Measurements from ENCODE around the gene PPWD1.
A peak's percentile ranks its signal among the peaks of the same experiment; 100 is the strongest.
"Not testable (repeated sequence)": the region's sequence is repeated elsewhere in the genome, so short reads cannot be mapped to it uniquely, and the experiment has no call there.

PPWD1 gene

DNA sequence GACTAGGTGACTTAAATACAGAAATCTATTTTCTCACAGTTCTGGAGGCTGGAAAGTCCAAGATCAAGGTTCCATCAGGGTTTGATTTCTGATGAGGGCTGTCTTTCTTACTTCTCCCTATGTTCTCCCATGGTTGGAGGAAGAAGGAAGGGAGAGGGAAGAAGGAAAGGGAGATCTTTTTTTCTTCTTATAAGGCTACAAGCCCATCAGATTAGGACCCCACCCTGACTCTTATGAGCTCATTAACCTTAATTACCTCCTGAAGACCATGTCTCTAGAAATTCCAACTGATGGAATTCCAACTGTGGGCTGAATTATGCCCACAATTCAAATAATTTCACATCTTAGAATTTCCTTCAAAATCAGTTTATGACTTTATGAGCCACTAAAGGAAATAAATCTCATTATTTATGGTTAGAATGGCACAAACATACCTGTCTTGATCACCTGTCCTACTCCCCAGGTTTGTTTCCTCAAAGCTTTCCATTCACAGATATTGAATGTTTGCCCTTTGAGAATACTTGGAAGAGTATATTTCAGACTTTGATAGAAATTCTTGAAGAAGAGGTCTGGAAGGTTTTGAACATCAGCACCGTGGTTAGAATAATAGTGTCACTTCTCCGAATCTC, 7.6 kb downstream of the PPWD1 start:
- no peaks in the 10 kb centered on the region for H3K27me3 ChIP-seq (ENCODE audit: low read depth)
- DNase-seq (ENCODE audit: low spot score in 2 of 2) = no peak
- no peak overlapping the region for H3K4me3 ChIP-seq
- peaks cover 26% of the 10 kb centered on the region for H3K36me3 ChIP-seq (replicated peaks)
- no peaks in the 10 kb centered on the region for H3K9me3 ChIP-seq
- in situ Hi-C loops (cut with MboI; ENCODE audit: low sequenced_read_pairs) = no loop called here
- no peaks in the 10 kb centered on the region for H3K4me1 ChIP-seq

DNA sequence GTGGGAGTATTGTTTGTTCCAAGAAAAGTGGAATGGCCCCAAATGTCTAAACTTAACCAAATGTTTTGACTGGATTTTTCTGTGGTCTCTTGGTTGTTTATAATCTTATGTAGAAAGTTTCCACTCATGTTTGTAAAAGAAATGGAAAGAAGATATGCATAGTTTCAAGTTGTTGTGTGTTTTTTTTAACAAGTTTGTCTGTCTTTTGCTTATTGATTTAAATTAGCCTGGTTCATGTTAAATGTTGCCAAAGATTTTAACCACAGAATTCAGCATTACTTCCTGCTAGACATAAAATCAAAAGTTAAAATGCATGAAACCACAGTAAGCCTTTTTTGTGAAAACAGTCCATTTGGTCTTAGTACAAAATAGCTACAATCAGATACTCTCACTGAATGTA, 14.0 kb downstream of the PPWD1 start:
- Histone ChIP-seq H3K27me3 (ENCODE audit: low read depth) (no peaks in the 10 kb centered on the region), H3K36me3 (replicated peaks) (peaks cover 32% of the 10 kb centered on the region), H3K9me3 (no peaks in the 10 kb centered on the region), H3K4me1 (no peaks in the 10 kb centered on the region), H3K4me3 (no peak overlapping the region)
- no peak for DNase-seq (ENCODE audit: low spot score in 2 of 2)
- in situ Hi-C loops (cut with MboI; ENCODE audit: low sequenced_read_pairs) = no loop called here

GRCh38 chr5:65588694-65589093, 25.6 kb downstream of the PPWD1 start:
- no peak overlapping the region for H3K4me3 ChIP-seq
- in situ Hi-C loops (cut with MboI; ENCODE audit: low sequenced_read_pairs) = no loop called here
- no peaks in the 10 kb centered on the region for H3K9me3 ChIP-seq
- H3K36me3 ChIP-seq (replicated peaks) = peaks cover 52% of the 10 kb centered on the region
- no peaks in the 10 kb centered on the region for H3K27me3 ChIP-seq (ENCODE audit: low read depth)
- no peak for DNase-seq (ENCODE audit: low spot score in 2 of 2)
- no peaks in the 10 kb centered on the region for H3K4me1 ChIP-seq

- H3K27me3 ChIP-seq (ENCODE audit: low read depth); DNase-seq (ENCODE audit: low spot score in 2 of 2); H3K9me3 ChIP-seq; H3K4me3 ChIP-seq; in situ Hi-C loops (cut with MboI; ENCODE audit: low sequenced_read_pairs); H3K4me1 ChIP-seq; H3K36me3 ChIP-seq (replicated peaks): not testable (repeated sequence)
These were observed 38.7 kb downstream of the PPWD1 start for GRCh38 chr5:65601761-65602160.

GRCh38 chr5:65611524-65611923, 48.4 kb downstream of the PPWD1 start:
- Histone ChIP-seq H3K9me3 (no peaks in the 10 kb centered on the region), H3K4me3 (no peak overlapping the region), H3K27me3 (ENCODE audit: low read depth) (no peaks in the 10 kb centered on the region), H3K4me1 (no peaks in the 10 kb centered on the region), H3K36me3 (replicated peaks) (peaks cover 22% of the 10 kb centered on the region)
- DNase-seq (ENCODE audit: low spot score in 2 of 2) = no peak
- in situ Hi-C loops (cut with MboI; ENCODE audit: low sequenced_read_pairs) = no loop called here

DNA sequence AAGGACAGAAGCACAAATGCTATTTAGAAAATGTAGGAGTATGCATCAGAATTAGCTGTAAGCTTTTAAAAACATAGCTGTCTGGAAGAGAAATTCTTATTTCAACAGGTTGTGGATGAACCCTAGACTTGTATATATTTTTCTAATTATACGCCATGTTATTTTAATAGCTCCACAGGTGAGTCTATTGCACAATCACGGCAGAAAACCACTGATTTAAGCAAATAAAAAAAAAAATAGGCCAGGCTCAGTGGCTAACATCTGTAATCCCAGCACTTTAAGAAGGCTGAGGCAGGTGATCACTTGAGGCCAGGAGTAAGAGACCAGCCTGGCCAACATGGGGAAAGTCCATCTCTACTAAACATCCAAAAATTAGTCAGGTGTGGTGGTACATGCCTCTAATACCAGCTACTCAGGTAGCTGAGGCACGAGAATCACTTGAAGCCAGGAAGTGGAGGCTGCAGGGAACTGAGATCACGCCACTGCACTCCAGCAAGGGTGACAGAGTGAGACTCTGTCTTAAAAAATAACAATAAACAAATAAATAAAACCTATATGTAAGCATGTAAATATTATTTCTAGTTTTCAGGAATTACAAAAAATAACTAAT, 49.3 kb downstream of the PPWD1 start:
- no peak overlapping the region for H3K4me3 ChIP-seq
- H3K4me1 ChIP-seq = no peaks in the 10 kb centered on the region
- H3K27me3 ChIP-seq (ENCODE audit: low read depth) = no peaks in the 10 kb centered on the region
- H3K9me3 ChIP-seq = no peaks in the 10 kb centered on the region
- peaks cover 17% of the 10 kb centered on the region for H3K36me3 ChIP-seq (replicated peaks)
- DNase-seq (ENCODE audit: low spot score in 2 of 2) = no peak
- in situ Hi-C loops (cut with MboI; ENCODE audit: low sequenced_read_pairs) = no loop called here

GRCh38 chr5:65620021-65620420, 56.9 kb downstream of the PPWD1 start:
- Histone ChIP-seq H3K36me3 (replicated peaks) (no peaks in the 10 kb centered on the region; the same call in 1 of the 2 replicates), H3K27me3 (ENCODE audit: low read depth) (no peaks in the 10 kb centered on the region), H3K9me3 (no peaks in the 10 kb centered on the region), H3K4me1 (peaks cover 7% of the 10 kb centered on the region; the same call in 1 of the 2 replicates), H3K4me3 (no peak overlapping the region)
- no peak for DNase-seq (ENCODE audit: low spot score in 2 of 2)
- in situ Hi-C loops (cut with MboI; ENCODE audit: low sequenced_read_pairs) = no loop called here

GRCh38 chr5:65621961-65622360, 58.9 kb downstream of the PPWD1 start:
- not testable (repeated sequence) for H3K4me3 ChIP-seq
- H3K4me1 ChIP-seq = peaks cover 15% of the 10 kb centered on the region

DNA sequence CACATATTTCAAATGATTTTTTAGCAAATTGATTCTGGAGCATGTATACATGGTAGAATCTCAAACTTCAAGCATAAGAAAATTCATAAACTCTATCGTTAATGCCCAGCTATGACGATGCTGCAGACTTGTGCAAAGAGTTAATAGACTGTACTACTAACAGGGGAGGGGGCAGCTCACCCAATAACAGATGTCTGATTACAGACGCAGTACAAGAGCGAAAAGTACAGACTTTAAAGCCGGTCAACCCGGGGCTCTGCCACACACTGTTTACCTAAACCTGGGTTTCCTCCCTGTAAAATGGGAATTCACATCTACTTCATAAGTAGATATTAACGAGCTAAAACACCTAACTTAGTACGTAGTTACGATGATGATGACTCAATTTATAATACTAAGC, 60.4 kb downstream of the PPWD1 start:
- peaks cover 15% of the 10 kb centered on the region for H3K4me1 ChIP-seq
- DNase-seq (ENCODE audit: low spot score in 2 of 2) = no peak
- peak overlapping the region; percentile 70 for H3K4me3 ChIP-seq
- in situ Hi-C loops (cut with MboI; ENCODE audit: low sequenced_read_pairs) = no loop called here
- no peaks in the 10 kb centered on the region for H3K36me3 ChIP-seq (replicated peaks)
- H3K27me3 ChIP-seq (ENCODE audit: low read depth) = no peaks in the 10 kb centered on the region
- no peaks in the 10 kb centered on the region for H3K9me3 ChIP-seq

More at GRCh38 chr5:65621961-65622360, 58.9 kb downstream of the PPWD1 start:
- H3K9me3 ChIP-seq; in situ Hi-C loops (cut with MboI; ENCODE audit: low sequenced_read_pairs); H3K36me3 ChIP-seq (replicated peaks); H3K27me3 ChIP-seq (ENCODE audit: low read depth); DNase-seq (ENCODE audit: low spot score in 2 of 2): not testable (repeated sequence)

- no peaks in the 10 kb centered on the region for H3K27me3 ChIP-seq (ENCODE audit: low read depth)
- DNase-seq (ENCODE audit: low spot score in 2 of 2) = peak; percentile 90 to 91
- peak within 1 kb of the TSS; percentile 70 for H3K4me3 ChIP-seq
- peaks cover 15% of the 10 kb centered on the region for H3K4me1 ChIP-seq
- no peaks in the 10 kb centered on the region for H3K36me3 ChIP-seq (replicated peaks)
- in situ Hi-C loops (cut with MboI; ENCODE audit: low sequenced_read_pairs) = no loop called here
- no peaks in the 10 kb centered on the region for H3K9me3 ChIP-seq
These were observed 61.0 kb downstream of the PPWD1 start, which contains the start of gene TRIM23 for GRCh38 chr5:65624025-65624570. Gene TRIM23 (minus strand): TSS chr5:65624333. CDS start chr5:65624274, 59 bp downstream.

DNA sequence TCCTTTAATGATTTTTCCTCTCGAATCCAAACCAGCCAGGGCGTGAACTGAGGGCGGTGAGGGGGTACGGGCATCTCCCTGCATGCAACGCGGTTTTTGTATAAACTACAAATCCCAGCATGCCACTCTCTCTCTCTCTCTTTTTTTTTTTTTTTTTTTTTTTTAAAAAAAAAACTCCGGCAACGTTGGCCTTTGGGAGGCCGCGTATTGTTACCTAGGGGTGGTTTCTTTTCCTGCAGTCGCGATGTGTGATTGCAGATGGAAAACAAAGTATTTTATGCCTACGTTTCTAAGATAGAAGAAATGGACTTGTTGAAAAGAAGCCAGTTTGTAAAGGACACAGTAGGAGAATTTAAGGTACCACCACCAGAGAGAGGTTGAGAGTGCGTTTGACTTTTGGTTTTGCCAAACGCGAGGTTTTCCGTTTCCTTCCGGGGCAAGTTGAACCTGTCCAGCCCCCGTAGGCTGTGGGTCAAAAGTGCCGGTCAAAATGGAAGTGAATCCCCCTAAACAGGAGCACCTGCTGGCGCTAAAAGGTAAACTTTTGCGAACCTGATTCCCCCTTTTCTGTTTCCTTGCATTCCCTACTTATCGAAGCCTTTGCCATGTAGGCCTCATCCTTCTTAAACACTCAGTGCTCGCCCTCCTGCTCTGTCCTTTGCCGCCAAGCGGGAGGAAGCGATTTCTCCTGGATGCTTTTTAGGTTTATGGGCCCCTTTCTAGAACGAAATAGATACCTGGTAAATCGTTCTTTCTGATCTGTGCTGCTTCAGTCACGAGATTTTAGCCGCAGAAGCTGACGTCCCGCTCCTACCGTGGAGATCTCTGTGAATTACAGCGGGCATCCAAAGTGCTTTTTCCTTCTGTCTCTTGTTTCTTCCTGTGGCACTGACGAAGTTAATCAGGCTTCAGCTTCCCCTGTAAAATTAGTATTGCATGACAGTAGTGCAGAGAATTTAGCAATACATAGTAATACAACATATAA, 61.8 kb downstream of the PPWD1 start, which contains the start of the genes SHLD3 and TRAPPC13:
TSS of gene SHLD3 (plus strand) at position 457 of the 985 bp plus-strand sequence. CDS start 4,561 bp downstream, outside the sequence.
TSS of gene TRAPPC13 (plus strand) at position 457 of the 985 bp plus-strand sequence. CDS start at position 491, 34 bp downstream.
- Histone ChIP-seq H3K4me3 (peak within 1 kb of the TSS; percentile 70), H3K9me3 (no peaks in the 10 kb centered on the region), H3K36me3 (replicated peaks) (0 out of 2 replicates have a peak, but pooled peaks cover 2% of the 10 kb centered on the region), H3K4me1 (peaks cover 15% of the 10 kb centered on the region), H3K27me3 (ENCODE audit: low read depth) (no peaks in the 10 kb centered on the region)
- DNase-seq (ENCODE audit: low spot score in 2 of 2) = peak; percentile 82 to 83
- in situ Hi-C loops (cut with MboI; ENCODE audit: low sequenced_read_pairs) = no loop called here

GRCh38 chr5:65625743-65626142, 62.6 kb downstream of the PPWD1 start:
- Histone ChIP-seq H3K27me3 (ENCODE audit: low read depth) (no peaks in the 10 kb centered on the region), H3K4me3 (peak overlapping the region; percentile 70), H3K4me1 (peaks cover 15% of the 10 kb centered on the region), H3K36me3 (replicated peaks) (peaks cover 2% of the 10 kb centered on the region; the same call in 1 of the 2 replicates), H3K9me3 (no peaks in the 10 kb centered on the region)
- no peak for DNase-seq (ENCODE audit: low spot score in 2 of 2)
- in situ Hi-C loops (cut with MboI; ENCODE audit: low sequenced_read_pairs) = no loop called here

DNA sequence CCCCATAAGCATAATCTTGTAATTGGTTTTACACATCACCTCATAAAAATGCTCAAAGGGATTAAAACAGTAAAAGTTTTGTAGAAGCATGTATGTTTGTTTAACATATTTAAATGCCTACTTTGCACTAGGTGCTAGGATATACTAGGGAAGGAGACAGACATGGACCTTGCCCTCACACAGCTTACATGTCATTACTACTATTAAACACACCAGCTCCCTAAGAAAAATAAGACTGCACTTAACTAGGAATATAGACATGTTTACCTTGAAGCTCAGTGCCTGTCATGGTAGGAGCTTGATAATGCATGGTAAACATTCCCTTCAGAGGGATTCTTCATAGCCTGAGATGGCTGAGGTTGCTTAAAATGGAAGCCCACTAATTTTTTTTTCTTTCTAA, 67.9 kb downstream of the PPWD1 start:
- Histone ChIP-seq H3K36me3 (replicated peaks) (peaks cover 6% of the 10 kb centered on the region; the same call in 1 of the 2 replicates), H3K27me3 (ENCODE audit: low read depth) (no peaks in the 10 kb centered on the region), H3K4me1 (peaks cover 4% of the 10 kb centered on the region), H3K4me3 (no peak overlapping the region), H3K9me3 (no peaks in the 10 kb centered on the region)
- no peak for DNase-seq (ENCODE audit: low spot score in 2 of 2)
- in situ Hi-C loops (cut with MboI; ENCODE audit: low sequenced_read_pairs) = no loop called here
